SK-N-SH (cell line): ENCODE data around the gene NTM.

Experiments used
- EP300 ChIP-seq, 2 experiments: IDR thresholded peaks; 2 replicates each; pipeline versions ENCODE4 v1.4.0 to v1.6.1; 2012; ENCODE audit warnings: borderline replicate concordance in 1 of 2, low read depth in 1 of 2, low read length in 1 of 2
- EZH2phosphoT487 ChIP-seq: fragments of 200-600 bp; sonication (generic); IDR thresholded peaks from 2 replicates; pipeline ENCODE4 v1.6.1; 2017; ENCODE audit warnings: low read depth, mixed run types, mild to moderate bottlenecking, antibody characterized with exemption, moderate library complexity, borderline replicate concordance
- FOXM1 ChIP-seq: IDR thresholded peaks from 2 replicates; pipeline ENCODE4 v1.4.0; 2012; ENCODE audit warnings: low read depth, mild to moderate bottlenecking
- POLR2AphosphoS5 ChIP-seq: IDR thresholded peaks from 2 replicates; pipeline ENCODE4 v1.6.1; 2012; ENCODE audit warnings: low read depth, low read length
- TCF12 ChIP-seq: IDR thresholded peaks from 2 replicates; pipeline ENCODE4 v1.4.0; 2012
- TF ChIP-seq, protein P1 (sequence below): IDR thresholded peaks from 2 replicates; pipeline ENCODE4 v1.4.0; 2012; ENCODE audit warnings: low read depth
- TF ChIP-seq, protein P2 (sequence below): IDR thresholded peaks from 2 replicates; pipeline ENCODE4 v1.4.0; 2012; ENCODE audit warnings: low read depth, borderline replicate concordance
- TF ChIP-seq, protein P3 (sequence below): fragments of 200-600 bp; sonication (generic); IDR thresholded peaks from 2 replicates; pipeline ENCODE4 v1.6.1; 2017; ENCODE audit warnings: antibody characterized with exemption, mild to moderate bottlenecking, moderate library complexity

DNA sequence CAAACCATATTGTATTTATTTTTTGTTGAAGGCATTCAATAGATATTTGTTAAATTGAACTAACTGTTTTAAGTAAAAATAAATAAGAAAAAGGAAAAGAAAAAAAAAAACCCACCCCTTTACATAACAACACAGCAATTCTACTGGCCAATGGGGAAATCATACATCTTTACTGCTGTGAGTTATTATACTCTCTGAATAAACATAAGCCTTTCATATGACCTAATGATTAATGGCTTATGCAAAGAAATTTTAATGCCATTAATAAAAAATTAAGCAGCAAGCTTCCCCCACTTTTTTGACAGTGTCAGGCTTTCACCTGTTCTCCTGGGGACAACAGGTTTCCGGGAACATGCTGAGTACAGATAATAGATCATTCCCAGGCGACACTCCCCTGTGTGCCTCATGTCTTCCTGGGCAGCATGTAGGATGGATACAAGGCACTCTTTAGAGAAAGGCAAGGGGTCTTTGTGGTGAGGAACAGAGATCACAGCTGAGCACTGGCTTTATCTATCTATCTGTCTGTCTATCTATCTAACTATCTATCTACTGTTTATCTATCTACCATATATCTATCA lies 676.0 kb downstream of the NTM start:
- TF ChIP-seq EZH2phosphoT487 (no peak), EP300 (IDR thresholded peaks at IDR 0.05; ENCODE audit: borderline replicate concordance in 1 of 2, low read depth in 1 of 2, low read length in 1 of 2) (no peak), POLR2AphosphoS5 (no peak), TCF12 (no peak), FOXM1 (no peak)
- TF ChIP-seq, protein P1, sequence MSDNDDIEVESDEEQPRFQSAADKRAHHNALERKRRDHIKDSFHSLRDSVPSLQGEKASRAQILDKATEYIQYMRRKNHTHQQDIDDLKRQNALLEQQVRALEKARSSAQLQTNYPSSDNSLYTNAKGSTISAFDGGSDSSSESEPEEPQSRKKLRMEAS = no peak
- TF ChIP-seq, protein P2, sequence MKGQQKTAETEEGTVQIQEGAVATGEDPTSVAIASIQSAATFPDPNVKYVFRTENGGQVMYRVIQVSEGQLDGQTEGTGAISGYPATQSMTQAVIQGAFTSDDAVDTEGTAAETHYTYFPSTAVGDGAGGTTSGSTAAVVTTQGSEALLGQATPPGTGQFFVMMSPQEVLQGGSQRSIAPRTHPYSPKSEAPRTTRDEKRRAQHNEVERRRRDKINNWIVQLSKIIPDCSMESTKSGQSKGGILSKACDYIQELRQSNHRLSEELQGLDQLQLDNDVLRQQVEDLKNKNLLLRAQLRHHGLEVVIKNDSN = no peak
- TF ChIP-seq, protein P3, sequence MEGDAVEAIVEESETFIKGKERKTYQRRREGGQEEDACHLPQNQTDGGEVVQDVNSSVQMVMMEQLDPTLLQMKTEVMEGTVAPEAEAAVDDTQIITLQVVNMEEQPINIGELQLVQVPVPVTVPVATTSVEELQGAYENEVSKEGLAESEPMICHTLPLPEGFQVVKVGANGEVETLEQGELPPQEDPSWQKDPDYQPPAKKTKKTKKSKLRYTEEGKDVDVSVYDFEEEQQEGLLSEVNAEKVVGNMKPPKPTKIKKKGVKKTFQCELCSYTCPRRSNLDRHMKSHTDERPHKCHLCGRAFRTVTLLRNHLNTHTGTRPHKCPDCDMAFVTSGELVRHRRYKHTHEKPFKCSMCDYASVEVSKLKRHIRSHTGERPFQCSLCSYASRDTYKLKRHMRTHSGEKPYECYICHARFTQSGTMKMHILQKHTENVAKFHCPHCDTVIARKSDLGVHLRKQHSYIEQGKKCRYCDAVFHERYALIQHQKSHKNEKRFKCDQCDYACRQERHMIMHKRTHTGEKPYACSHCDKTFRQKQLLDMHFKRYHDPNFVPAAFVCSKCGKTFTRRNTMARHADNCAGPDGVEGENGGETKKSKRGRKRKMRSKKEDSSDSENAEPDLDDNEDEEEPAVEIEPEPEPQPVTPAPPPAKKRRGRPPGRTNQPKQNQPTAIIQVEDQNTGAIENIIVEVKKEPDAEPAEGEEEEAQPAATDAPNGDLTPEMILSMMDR = no peak
